Measurements from ENCODE around the gene NBAS. TPM values are rescaled to one million over a fixed set of nuclear protein-coding genes. Genes with fewer than 3 reads are reported as not detected.

NBAS gene
- total RNA-seq, 1 experiment from 2014 or later = 36.3 TPM

DNA sequence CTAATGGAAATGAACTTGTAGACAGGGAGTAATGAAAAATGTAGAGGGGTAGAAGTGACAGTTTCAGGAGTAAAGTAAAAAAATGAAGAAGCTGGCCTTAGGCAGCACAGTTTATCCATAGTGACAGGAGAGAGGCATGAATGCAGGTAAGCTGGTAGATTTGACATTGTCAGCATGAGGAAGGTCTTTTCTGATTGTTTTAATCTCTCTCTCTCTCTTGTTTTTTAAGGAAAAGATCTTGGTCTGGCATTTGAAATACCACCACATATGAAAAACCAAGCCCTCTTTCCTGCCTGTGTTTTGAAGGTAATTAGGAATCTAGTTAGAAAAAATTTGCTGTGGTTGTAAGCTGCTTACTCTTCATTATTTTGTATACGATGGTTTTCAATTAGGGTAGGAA is 44.6 kb upstream of the NBAS start:
- Histone ChIP-seq H3K4me3 (ENCODE audit: low read depth in 2 of 2, low read length in 2 of 2) (no peak overlapping the region), H3K27me3 (ENCODE audit: control insufficient read depth, insufficient read depth, low read length) (no peaks in the 10 kb centered on the region), H3K36me3 (ENCODE audit: control insufficient read depth, insufficient read depth, low read length) (peaks cover 64% of the 10 kb centered on the region), H3K27ac (ENCODE audit: low read length) (no peak overlapping the region), H3K4me1 (ENCODE audit: control insufficient read depth, insufficient read depth, low read length) (no peaks in the 10 kb centered on the region), H3K9me3 (ENCODE audit: control insufficient read depth, insufficient read depth, low read depth, low read length) (no peaks in the 10 kb centered on the region)
- no peak for ATAC-seq
- ChIA-PET POLR2A (no interaction called here), CTCF (no interaction called here)
- no TSS peak for BruUV-seq (replicated peaks)
- no peak for DNase-seq (ENCODE audit: low read depth, low spot score)
- TF ChIP-seq SIN3A (IDR thresholded peaks at IDR 0.05; ENCODE audit: borderline replicate concordance, insufficient read depth, low read depth, low read length) (no peak), POLR2AphosphoS5 (IDR thresholded peaks at IDR 0.05; ENCODE audit: low read depth, low read length) (no peak)
- TF ChIP-seq, protein P1, sequence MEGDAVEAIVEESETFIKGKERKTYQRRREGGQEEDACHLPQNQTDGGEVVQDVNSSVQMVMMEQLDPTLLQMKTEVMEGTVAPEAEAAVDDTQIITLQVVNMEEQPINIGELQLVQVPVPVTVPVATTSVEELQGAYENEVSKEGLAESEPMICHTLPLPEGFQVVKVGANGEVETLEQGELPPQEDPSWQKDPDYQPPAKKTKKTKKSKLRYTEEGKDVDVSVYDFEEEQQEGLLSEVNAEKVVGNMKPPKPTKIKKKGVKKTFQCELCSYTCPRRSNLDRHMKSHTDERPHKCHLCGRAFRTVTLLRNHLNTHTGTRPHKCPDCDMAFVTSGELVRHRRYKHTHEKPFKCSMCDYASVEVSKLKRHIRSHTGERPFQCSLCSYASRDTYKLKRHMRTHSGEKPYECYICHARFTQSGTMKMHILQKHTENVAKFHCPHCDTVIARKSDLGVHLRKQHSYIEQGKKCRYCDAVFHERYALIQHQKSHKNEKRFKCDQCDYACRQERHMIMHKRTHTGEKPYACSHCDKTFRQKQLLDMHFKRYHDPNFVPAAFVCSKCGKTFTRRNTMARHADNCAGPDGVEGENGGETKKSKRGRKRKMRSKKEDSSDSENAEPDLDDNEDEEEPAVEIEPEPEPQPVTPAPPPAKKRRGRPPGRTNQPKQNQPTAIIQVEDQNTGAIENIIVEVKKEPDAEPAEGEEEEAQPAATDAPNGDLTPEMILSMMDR (IDR thresholded peaks at IDR 0.05) = no peak
- in situ Hi-C loops (cut with HindIII; ENCODE audit: low pct_unique_long_range_greater_than_20kb, low sequenced_read_pairs) = no loop called here
- intact Hi-C loops (cut with micrococcal nuclease; ENCODE audit: unreplicated experiment) = no loop called here

DNA sequence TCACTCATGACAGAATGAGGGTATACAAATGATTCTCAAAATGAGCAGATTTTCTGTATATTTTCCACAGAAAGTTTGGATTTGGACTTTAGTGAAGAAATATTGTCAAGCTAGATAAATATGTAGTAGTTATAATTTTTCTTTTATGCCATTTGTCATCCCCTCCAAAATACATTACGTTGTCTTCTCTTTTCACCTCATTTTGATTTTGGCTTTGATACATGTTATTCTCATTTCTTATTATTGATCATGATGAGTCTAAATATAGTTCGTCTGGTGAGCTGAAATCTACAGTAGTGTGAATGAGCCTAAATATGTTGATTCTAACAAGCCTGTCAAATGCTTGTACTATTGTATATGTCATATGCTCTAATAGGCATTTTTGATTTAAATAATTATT is 42.8 kb upstream of the NBAS start:
- TF ChIP-seq, protein P1 (IDR thresholded peaks at IDR 0.05) = no peak
- TF ChIP-seq SIN3A (IDR thresholded peaks at IDR 0.05; ENCODE audit: borderline replicate concordance, insufficient read depth, low read depth, low read length) (no peak), POLR2AphosphoS5 (IDR thresholded peaks at IDR 0.05; ENCODE audit: low read depth, low read length) (no peak), TCF7L2 (IDR thresholded peaks at IDR 0.05; ENCODE audit: low read depth, low read length) (no peak)
- TF ChIP-seq, protein P2, sequence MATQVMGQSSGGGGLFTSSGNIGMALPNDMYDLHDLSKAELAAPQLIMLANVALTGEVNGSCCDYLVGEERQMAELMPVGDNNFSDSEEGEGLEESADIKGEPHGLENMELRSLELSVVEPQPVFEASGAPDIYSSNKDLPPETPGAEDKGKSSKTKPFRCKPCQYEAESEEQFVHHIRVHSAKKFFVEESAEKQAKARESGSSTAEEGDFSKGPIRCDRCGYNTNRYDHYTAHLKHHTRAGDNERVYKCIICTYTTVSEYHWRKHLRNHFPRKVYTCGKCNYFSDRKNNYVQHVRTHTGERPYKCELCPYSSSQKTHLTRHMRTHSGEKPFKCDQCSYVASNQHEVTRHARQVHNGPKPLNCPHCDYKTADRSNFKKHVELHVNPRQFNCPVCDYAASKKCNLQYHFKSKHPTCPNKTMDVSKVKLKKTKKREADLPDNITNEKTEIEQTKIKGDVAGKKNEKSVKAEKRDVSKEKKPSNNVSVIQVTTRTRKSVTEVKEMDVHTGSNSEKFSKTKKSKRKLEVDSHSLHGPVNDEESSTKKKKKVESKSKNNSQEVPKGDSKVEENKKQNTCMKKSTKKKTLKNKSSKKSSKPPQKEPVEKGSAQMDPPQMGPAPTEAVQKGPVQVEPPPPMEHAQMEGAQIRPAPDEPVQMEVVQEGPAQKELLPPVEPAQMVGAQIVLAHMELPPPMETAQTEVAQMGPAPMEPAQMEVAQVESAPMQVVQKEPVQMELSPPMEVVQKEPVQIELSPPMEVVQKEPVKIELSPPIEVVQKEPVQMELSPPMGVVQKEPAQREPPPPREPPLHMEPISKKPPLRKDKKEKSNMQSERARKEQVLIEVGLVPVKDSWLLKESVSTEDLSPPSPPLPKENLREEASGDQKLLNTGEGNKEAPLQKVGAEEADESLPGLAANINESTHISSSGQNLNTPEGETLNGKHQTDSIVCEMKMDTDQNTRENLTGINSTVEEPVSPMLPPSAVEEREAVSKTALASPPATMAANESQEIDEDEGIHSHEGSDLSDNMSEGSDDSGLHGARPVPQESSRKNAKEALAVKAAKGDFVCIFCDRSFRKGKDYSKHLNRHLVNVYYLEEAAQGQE (IDR thresholded peaks at IDR 0.05; ENCODE audit: insufficient read depth in 1 of 2, low read depth in 2 of 2, low read length in 1 of 2) = no peak
- in situ Hi-C loops (cut with HindIII; ENCODE audit: low pct_unique_long_range_greater_than_20kb, low sequenced_read_pairs) = no loop called here
- ChIA-PET CTCF (no interaction called here), POLR2A (interaction anchor here (0.5 to 0.6 kb wide), 2 partner anchors 253 to 367 kb away, joined by 3 to 5 read pairs; no protein-coding TSS in a partner anchor)
- intact Hi-C loops (cut with micrococcal nuclease; ENCODE audit: unreplicated experiment) = no loop called here
- H3K4me1 ChIP-seq (ENCODE audit: control insufficient read depth, insufficient read depth, low read length) = no peaks in the 10 kb centered on the region
- no peaks in the 10 kb centered on the region for H3K27me3 ChIP-seq (ENCODE audit: control insufficient read depth, insufficient read depth, low read length)
- no TSS peak for BruUV-seq (replicated peaks)
- ATAC-seq (no peak), DNase-seq (ENCODE audit: low read depth, low spot score) (no peak)
- peaks cover 68% of the 10 kb centered on the region for H3K36me3 ChIP-seq (ENCODE audit: control insufficient read depth, insufficient read depth, low read length)
- no peak overlapping the region for H3K27ac ChIP-seq (ENCODE audit: low read length)
- no peak overlapping the region for H3K4me3 ChIP-seq (ENCODE audit: low read depth in 2 of 2, low read length in 2 of 2)
- H3K9me3 ChIP-seq (ENCODE audit: control insufficient read depth, insufficient read depth, low read depth, low read length) = no peaks in the 10 kb centered on the region

Data from Panc1 (cell line).